ENCODE results near the gene RALGAPA2. TPM values are rescaled to one million over a fixed set of nuclear protein-coding genes. Genes with fewer than 3 reads are reported as not detected.
A peak's percentile ranks its signal among the peaks of the same experiment; 100 is the strongest.

Gene RALGAPA2
- total and polyA plus RNA-seq, 8 donors, result 34.5 to 79.8 (median 43.1) TPM

DNA sequence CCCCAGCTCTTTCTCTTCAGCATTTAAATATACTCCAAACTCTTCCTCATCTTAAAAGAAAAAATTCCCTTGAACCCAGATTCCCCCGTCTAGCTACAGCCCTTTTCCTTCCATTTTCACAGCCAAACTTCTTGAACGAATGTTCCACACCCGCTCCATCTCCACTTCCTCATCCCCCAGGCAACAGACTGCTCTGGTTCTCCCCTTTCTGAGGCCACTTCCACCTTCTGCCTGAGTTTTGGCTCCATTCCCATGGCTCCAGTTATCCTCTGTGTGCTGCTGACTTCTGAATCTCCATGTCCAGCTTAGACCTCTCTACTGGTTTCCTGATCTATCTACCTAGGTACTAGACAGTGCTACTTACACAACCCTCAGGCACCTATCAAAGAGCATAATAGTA lies 106.4 kb downstream of the RALGAPA2 start:
- Histone ChIP-seq H3K9me3 (no peaks in the 10 kb centered on the region), H3K4me3 (no peak overlapping the region), H3K27ac (no peak overlapping the region), H3K27me3 (no peaks in the 10 kb centered on the region), H3K4me1 (peaks cover 0 to 10% of the 10 kb centered on the region in 2 donors), H3K36me3 (peaks cover 3 to 70% of the 10 kb centered on the region in 2 donors)
- DNase-seq (no peak), ATAC-seq (no peak)
- intact Hi-C loops (cut with DNase I), result no loop called here
- TF ChIP-seq, protein P1, sequence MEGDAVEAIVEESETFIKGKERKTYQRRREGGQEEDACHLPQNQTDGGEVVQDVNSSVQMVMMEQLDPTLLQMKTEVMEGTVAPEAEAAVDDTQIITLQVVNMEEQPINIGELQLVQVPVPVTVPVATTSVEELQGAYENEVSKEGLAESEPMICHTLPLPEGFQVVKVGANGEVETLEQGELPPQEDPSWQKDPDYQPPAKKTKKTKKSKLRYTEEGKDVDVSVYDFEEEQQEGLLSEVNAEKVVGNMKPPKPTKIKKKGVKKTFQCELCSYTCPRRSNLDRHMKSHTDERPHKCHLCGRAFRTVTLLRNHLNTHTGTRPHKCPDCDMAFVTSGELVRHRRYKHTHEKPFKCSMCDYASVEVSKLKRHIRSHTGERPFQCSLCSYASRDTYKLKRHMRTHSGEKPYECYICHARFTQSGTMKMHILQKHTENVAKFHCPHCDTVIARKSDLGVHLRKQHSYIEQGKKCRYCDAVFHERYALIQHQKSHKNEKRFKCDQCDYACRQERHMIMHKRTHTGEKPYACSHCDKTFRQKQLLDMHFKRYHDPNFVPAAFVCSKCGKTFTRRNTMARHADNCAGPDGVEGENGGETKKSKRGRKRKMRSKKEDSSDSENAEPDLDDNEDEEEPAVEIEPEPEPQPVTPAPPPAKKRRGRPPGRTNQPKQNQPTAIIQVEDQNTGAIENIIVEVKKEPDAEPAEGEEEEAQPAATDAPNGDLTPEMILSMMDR (IDR thresholded peaks at IDR 0.05), result no peak

DNA sequence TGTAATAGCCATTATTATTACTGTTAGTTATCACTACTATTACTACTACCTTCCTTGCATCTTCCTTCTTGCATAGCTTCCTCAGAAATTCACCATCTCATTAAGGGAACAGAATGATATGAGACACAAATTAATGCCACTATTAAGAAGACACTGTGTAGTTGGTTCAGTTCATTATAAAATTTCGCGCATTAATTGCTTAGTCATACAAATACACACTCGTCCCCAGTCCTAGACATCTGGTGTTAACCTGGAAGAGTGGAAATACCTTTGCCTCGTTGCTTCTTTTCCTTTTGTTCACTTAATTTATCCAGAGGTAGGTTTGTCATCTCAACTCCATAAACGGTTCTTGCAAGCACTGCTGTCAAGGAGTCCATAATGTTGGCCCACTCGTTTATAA lies 107.5 kb downstream of the RALGAPA2 start:
- Histone ChIP-seq H3K27me3 (no peaks in the 10 kb centered on the region), H3K4me3 (no peak overlapping the region), H3K27ac (no peak overlapping the region), H3K9me3 (no peaks in the 10 kb centered on the region), H3K4me1 (peaks cover 0 to 10% of the 10 kb centered on the region in 2 donors), H3K36me3 (peaks cover 3 to 72% of the 10 kb centered on the region in 2 donors)
- ATAC-seq (no peak), DNase-seq (no peak)
- TF ChIP-seq, protein P1 (IDR thresholded peaks at IDR 0.05), result no peak
- intact Hi-C loops (cut with DNase I), result no loop called here

DNA sequence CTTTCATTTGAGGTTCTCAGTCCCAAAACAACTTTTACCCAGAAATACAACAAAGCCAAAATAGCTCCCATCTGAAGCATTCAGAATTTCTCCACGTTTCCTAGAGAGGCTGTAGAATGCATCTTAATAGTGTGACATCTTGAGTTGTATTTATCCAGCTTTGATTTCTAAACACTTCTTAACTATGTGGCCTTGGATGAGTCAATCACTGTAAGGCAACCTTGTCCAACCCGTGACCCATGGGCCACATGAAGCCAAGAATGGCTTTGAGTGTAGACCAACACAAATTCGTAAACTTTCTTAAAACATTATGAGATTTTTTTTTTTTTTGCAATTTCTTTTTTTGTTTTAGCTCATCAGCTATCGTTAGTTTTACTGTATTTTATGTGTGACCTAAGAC lies 108.1 kb downstream of the RALGAPA2 start:
- H3K36me3 ChIP-seq, result peaks cover 3 to 72% of the 10 kb centered on the region in 2 donors
- no peak for ATAC-seq
- intact Hi-C loops (cut with DNase I), result no loop called here

DNA sequence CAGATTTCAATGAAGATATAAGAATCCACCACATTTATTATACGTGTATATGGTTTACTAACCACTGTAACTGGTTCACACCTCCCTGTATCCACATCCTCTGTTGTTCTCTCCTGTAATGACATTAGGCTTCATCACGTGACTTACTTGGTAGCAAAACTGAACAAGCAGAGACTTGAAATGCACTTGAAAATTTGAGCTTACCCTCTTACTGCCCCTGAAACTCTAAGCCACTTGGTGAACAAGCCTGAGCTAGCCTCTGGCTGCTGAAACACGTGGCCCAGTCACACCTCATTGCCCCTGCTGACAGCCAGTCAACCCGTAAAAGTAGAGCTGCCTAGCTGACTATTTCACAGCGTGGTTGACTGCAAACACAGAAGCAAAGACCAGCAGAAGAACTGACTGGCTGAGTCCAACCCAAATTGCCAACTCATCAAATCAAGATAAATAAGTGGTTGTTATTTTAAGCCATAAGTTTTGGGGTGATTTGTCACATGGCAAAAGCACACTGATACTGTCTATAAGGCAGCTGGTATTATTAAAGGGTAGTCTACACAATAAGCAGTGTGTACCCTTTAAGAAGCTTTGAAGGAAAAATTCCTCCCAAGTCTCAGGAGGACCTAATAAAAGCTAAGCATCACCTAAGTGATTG lies 109.0 kb downstream of the RALGAPA2 start:
- peaks cover 3 to 79% of the 10 kb centered on the region in 2 donors for H3K36me3 ChIP-seq
- ATAC-seq, result peak; percentile 87
- H3K27me3 ChIP-seq, result no peaks in the 10 kb centered on the region
- TF ChIP-seq, protein P1 (IDR thresholded peaks at IDR 0.05), result no peak
- intact Hi-C loops (cut with DNase I), result no loop called here
- no peak overlapping the region for H3K27ac ChIP-seq
- H3K4me3 ChIP-seq, result no peak overlapping the region
- peak in 1 of 4 donors; percentile 38 for DNase-seq
- H3K4me1 ChIP-seq, result peaks cover 0 to 10% of the 10 kb centered on the region in 2 donors
- H3K9me3 ChIP-seq, result no peaks in the 10 kb centered on the region

More for the DNA sequence above, 108.1 kb downstream of the RALGAPA2 start:
- TF ChIP-seq, protein P1 (IDR thresholded peaks at IDR 0.05), result no peak
- Histone ChIP-seq H3K4me1 (peaks cover 0 to 10% of the 10 kb centered on the region in 2 donors), H3K9me3 (no peaks in the 10 kb centered on the region), H3K27me3 (no peaks in the 10 kb centered on the region), H3K4me3 (no peak overlapping the region), H3K27ac (no peak overlapping the region)
- no peak for DNase-seq

DNA sequence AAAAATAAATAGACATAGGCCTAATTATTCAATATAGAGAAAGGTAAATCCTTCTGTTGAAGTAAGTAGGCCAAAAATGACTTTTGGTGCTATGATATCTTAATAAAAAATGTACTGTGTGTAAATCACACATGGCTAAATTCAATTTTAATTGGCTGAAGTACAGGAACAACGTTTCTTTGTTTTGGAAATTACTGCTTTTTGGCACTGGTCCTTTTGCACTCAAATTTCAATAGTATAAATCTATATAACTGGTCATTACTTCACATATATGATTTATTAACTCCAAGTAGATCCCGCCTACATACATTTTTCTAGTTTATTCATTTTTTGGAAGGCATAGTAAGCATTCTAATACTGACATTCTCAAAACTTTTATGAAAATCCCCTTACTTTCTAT lies 114.5 kb downstream of the RALGAPA2 start:
- ATAC-seq, result no peak
- intact Hi-C loops (cut with DNase I), result loop anchor here in 1 of 2 donors (10.0 kb wide), 1 partner anchor 227 kb away; no protein-coding TSS in a partner anchor

More for the DNA sequence above, 114.5 kb downstream of the RALGAPA2 start:
- TF ChIP-seq, protein P1 (IDR thresholded peaks at IDR 0.05), result no peak
- H3K27ac ChIP-seq, result no peak overlapping the region
- no peaks in the 10 kb centered on the region for H3K9me3 ChIP-seq
- no peaks in the 10 kb centered on the region for H3K27me3 ChIP-seq
- H3K4me1 ChIP-seq, result peaks cover 0 to 11% of the 10 kb centered on the region in 2 donors
- H3K36me3 ChIP-seq, result peaks cover 3 to 70% of the 10 kb centered on the region in 2 donors
- peak in 2 of 4 donors; percentile 35 to 36 for DNase-seq
- no peak overlapping the region for H3K4me3 ChIP-seq
